NCI-H345 (cell line): Measurements from ENCODE around the gene CRAMP1.
A peak's percentile ranks its signal among the peaks of the same experiment; 100 is the strongest.

Experiments
- DNase-seq: peaks from one replicate; lab custom pipeline; 2025; lab: John Stamatoyannopoulos, UW

The CRAMP1 gene

GRCh38 chr16:1687427-1688316 is 75.5 kb downstream of the CRAMP1 start:
- peak; percentile 5 for DNase-seq

DNA sequence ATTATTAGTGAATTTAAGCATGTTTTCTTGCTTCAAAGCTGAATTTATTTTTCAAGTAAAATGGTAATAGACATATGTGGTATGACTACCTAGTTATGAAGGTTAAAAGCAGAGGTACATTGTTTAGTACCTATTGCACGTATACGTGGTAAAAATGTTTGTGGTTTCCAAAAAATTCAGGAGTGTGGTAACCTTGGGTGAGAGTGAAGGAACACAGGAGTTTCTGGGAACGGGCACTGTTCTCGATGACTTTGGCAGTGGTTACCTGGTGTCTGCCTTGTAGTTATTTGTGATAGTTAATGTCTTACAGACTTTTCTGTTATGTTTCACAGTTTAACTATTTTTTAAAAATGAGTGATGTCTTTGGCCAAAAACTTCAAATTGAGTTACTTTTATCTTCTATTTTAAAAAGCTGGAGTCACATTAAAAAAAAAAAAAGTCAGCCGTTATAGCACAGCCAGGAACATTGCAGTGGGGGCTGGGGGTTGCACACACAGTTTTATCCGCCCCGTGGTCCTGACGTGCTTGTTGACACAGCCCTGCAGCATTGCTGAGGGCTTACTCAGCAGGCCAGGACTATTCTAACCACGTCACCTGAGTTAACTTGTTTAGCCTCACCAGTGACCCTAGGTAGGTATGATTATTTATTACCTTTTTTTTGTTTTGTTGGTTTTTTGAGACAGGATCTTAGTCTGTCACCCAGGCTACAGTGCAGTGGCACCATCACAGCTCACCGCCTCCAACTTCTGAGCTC is 76.8 kb downstream of the CRAMP1 start:
- no peak for DNase-seq

DNA sequence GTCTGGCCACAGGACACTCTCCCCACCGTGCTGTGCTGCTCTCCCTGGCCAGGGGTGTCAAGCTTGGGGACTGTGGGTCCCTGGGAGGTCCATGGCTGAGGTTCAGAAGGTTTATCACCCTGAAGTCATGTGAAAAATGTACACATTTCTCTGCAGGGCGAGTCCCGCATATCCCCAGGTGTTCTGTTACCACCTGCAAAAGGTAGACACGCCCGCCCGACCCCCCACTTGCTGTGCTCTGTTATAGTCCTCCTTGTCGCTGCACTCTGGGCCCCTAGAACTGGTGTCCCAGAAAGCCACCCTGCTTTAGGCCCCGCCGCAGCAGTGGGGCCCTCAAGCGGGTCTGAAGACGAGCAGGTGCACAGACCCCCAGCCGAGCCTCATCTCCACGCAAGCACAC is 77.7 kb downstream of the CRAMP1 start:
- no peak for DNase-seq

DNA sequence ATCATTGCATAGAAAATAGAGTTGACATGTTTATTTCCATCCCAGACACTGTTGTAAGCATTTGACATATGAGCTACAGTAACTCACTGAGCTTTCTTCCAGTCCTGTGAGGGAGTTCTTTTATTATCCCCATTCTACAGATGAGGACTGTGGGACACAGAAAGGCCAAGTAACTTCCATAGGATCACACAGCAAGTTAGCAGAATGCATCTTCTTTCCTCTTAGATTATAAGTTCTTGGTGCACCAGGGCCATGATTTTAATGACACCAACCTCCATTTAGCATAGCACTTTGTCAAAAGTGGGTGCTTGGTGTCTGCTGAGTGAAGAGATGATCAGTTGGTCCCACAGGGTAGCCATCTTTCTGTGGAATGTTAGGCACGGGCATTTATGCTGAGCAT is 78.7 kb downstream of the CRAMP1 start:
- DNase-seq: no peak

DNA sequence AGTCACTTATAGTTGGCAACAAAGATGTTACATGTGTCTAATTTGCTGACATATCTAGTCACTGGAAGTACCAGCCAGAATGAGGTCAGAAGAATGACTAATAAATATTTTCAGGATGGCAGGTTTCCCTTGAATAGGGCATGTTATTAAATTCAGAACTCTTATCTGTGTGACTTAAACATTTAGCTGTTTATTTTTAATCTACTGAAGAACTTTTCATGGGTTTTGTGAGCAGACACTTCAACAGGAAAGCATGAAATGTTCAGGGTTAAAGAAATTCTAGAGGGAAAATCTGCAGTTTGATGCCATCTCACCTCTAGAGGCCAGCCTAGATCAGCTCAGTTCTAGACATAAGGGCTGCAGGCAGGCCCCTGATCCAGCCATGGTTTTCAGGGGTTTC is 79.1 kb downstream of the CRAMP1 start:
- no peak for DNase-seq

GRCh38 chr16:1691956-1692355 is 79.8 kb downstream of the CRAMP1 start:
- DNase-seq: no peak

DNA sequence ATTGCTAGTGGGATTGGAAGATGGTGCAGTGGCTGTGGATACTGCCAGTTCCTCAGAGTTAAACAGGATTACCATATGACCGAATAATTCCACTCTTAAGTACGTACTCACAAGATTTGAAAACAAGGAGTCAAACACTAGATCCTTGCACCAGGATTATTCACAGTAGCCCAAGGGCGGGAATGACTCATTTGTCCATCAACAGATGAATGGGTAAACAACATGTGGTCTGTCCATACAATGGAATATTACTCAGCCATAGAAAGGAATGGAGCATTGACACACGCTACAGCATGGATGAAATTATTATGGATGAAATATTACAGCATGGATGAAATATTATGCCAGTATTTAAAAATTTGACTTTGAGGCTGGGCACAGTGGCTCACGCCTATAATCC is 84.7 kb downstream of the CRAMP1 start:
- DNase-seq: no peak

- DNase-seq: no peak
These were observed 86.5 kb downstream of the CRAMP1 start for GRCh38 chr16:1698680-1699079.

DNA sequence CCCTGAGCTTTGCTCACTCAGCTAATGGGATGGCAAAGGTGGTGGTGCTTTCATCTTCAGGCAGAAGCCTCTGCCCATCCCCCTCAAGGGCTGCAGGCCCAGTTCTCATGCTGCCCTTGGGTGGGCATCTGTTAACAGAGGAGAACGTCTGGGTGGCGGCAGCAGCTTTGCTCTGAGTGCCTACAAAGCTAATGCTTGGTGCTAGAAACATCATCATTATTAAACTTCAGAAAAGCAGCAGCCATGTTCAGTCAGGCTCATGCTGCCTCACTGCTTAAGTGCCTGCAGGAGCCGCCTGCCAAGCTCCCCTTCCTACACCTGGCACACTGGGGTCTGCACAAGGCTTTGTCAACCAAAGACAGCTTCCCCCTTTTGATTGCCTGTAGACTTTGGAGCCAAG is 88.1 kb downstream of the CRAMP1 start:
- no peak for DNase-seq

DNA sequence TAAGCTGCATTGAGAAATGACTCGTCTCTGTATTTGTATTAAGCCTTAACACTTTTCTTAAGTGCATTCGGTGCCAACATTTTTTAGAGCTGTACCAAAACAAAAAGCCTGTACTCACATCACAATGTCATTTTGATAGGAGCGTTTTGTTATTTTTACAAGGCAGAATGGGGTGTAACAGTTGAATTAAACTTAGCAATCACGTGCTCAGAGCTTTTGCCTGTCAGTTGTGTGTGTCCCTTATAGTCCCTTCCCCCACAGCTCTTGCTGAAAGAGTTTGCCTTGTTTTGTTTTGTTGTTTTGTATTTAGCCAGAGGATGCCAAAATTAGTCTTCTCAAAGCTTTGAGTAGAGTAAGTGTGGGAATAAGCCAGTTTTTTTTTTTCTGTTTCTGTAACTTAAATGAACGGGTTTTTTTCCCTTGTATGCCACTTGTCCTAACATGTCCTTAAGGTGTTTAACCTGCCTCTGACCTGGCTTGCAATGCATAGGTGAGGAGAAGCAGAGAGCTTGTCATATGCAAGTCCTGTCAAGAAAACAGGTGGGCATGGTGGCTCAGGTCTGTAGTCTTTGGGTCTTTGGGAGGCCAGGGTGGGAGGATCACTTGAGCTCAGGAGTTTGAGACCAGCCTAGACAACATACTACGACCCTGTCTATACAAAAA is 89.2 kb downstream of the CRAMP1 start:
- DNase-seq: no peak

DNA sequence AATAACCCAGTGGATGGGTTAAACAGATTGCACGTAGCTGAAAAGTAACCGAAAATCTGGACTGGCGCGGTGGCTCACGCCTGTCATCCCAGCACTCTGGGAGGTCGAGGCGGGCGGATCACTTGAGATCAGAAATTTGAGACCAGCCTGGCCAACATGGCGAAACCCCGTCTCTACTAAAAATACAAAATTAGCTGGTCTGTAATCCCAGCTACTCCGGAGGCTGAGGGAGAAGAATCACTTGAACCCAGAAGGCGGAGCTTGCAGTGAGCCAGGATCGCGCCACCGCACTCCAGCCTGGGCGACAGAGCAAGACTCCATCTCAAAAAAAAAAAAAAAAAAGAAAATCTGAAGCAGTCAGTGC is 93.1 kb downstream of the CRAMP1 start:
- DNase-seq: peak; percentile 61

DNA sequence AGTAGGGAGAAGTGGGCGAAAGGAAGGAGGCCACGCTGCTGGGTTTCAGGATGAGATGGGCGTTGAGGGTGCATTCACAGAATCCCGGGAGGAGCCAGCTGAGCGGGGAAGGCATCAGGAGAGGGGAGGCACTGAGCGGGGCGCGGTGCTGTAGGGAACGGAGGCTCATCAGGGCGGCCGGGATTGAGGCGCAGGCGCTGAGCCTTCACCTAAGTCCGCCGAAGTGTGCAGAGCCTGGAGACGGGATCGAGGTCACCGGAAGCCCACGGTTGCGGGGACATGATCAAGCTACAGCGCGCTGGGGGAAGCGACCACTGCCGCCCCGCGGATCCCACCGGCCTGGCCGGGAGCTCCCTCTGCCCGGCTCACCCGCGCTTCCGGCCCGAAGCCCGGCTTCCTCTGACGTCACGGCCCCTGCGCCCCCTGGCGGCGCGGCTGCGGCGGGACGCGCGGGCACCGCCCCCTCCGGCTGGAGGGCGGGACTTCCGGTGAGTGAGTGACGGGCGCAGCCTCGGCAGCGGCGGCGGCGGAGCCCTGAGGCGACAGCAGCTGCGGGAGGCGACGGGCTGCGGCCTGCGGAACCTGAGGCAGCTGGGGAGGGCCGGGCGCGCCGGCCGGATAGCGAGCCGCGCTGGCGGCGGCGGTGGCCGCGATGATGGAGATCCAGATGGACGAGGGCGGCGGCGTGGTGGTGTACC is 93.7 kb downstream of the CRAMP1 start, which contains the start of gene MAPK8IP3:
TSS of gene MAPK8IP3 (plus strand) at position 508 of the 698 bp plus-strand sequence. CDS start at position 653, 145 bp downstream.
- DNase-seq: peak; percentile 94

DNA sequence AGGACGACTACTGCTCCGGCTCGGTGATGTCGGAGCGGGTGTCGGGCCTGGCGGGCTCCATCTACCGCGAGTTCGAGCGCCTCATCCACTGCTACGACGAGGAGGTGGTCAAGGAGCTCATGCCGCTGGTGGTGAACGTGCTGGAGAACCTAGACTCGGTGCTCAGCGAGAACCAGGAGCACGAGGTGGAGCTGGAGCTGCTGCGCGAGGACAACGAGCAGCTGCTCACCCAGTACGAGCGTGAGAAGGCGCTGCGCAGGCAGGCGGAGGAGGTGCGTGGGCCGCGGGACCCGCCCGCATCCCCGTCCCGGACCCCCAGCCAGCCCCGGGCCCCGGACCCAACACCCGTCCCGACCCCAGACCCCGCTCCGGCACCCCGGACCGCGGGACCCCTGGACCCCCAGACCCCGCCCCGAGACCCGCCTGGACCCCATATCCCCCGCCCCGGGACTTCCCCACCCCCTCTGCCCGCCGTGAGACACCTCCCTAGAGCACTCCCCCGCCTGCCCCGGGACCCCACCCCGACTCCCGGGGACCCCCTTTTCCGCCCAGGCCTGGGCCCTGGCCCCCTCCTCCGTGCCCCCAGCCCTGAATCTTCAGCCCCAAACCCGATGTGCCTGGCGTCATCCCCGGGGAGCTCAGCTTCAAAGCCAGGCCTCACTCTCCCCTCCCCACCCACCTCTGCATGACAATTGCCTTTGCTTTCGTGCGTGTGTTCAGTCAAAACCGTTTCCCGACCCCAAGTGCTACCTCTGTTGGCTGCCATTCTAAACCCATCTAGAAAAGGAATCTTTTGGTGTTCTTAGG is 94.4 kb downstream of the CRAMP1 start:
- peak; percentile 33 for DNase-seq

GRCh38 chr16:1707193-1707790 is 95.1 kb downstream of the CRAMP1 start:
- no peak for DNase-seq

GRCh38 chr16:1708083-1708767 is 96.1 kb downstream of the CRAMP1 start:
- no peak for DNase-seq

- DNase-seq: no peak
These were observed 96.6 kb downstream of the CRAMP1 start for GRCh38 chr16:1708768-1709180.

GRCh38 chr16:1709356-1709755 is 97.2 kb downstream of the CRAMP1 start:
- DNase-seq: no peak

DNA sequence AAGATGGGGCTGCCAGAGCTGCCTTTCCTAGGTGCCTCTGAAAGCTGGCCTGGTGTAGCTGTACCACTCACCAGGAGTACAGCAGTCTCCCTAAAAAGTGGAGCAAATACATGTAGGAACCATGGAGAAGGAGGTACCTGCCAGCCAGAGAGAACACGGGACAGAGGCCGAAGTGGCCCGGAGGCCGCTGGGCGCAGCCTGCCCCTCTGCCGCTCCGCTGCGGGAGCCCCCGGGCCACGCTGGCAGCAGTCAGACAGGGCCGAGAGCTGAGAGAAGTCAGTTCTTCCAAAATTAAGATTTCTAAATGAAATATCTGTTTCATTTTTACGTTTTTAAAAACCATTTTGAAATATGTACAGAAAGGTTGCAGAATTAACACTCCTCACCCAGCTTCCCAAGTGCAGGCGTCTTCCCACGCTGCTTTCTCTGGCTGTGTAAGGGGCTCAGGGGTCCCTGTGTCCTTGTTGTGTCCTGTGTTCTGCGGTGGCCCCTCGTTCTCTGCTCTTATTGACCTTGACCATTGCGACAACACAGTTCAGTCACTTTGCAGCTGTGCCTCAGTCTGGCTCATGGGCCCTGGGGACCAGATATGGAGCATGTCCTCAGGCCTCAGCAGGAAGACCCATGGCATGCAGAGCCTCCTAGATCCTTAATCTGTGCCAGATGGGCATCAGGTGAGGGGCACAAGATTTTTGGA is 98.8 kb downstream of the CRAMP1 start:
- DNase-seq: no peak

- DNase-seq: no peak
These were observed 100.7 kb downstream of the CRAMP1 start for GRCh38 chr16:1712791-1713261.
